GM23338 (cell line): ENCODE results near the gene EGFR. TPM values are rescaled to one million over a fixed set of nuclear protein-coding genes. Genes with fewer than 3 reads are reported as not detected.

Experiments used
- ATAC-seq: fragments of 200-7000 bp; cut with Tn5 transposase; 3 replicates; pipeline ENCODE4 v1.9.1; 2020
- DNase-seq: peaks from one replicate; pipeline ENCODE4 v3.0.0-alpha.2; 2015; ENCODE audit warnings: low spot score
- H2AFZ ChIP-seq: fragments of 200-600 bp; sonication (generic); 2 replicates; pipeline ENCODE4 v1.8.0; 2016; ENCODE audit warnings: antibody characterized with exemption, mild to moderate bottlenecking, moderate library complexity
- H3F3A ChIP-seq: fragments of 200-600 bp; sonication (generic); replicated peaks from 2 replicates; pipeline ENCODE4 v1.8.0; 2017; ENCODE audit warnings: antibody characterized with exemption, mixed run types, low read depth
- H3K27ac ChIP-seq: fragments of 200-600 bp; sonication (generic); 2 replicates; pipeline ENCODE4 v1.6.1; 2016; ENCODE audit warnings: low read depth
- H3K27me3 ChIP-seq: fragments of 200-600 bp; sonication (generic); 2 replicates; pipeline ENCODE4 v1.8.0; 2016; ENCODE audit warnings: mild to moderate bottlenecking, mixed run types, moderate library complexity; ENCODE audit not compliant: insufficient read depth
- H3K36me3 ChIP-seq: fragments of 200-600 bp; sonication (generic); 2 replicates; pipeline ENCODE4 v1.8.0; 2016; ENCODE audit warnings: mild to moderate bottlenecking; ENCODE audit not compliant: insufficient read depth
- H3K4me1 ChIP-seq: fragments of 200-600 bp; sonication (generic); 2 replicates; pipeline ENCODE4 v1.8.0; 2016; ENCODE audit warnings: mild to moderate bottlenecking, moderate library complexity; ENCODE audit not compliant: insufficient read depth
- H3K4me2 ChIP-seq: fragments of 200-600 bp; sonication (generic); 2 replicates; pipeline ENCODE4 v1.7.1; 2017; ENCODE audit warnings: mixed run types
- H3K4me3 ChIP-seq: fragments of 200-600 bp; sonication (generic); 2 replicates; pipeline ENCODE4 v1.6.1; 2016; ENCODE audit warnings: mixed run types
- H3K79me2 ChIP-seq: fragments of 200-600 bp; sonication (generic); replicated peaks from 2 replicates; pipeline ENCODE4 v1.8.0; 2017; ENCODE audit warnings: mild to moderate bottlenecking; ENCODE audit not compliant: insufficient read depth
- H3K9me2 ChIP-seq: fragments of 200-600 bp; sonication (generic); 2 replicates; pipeline ENCODE4 v1.8.0; 2017; ENCODE audit not compliant: insufficient read depth
- H4K20me1 ChIP-seq: fragments of 200-600 bp; sonication (generic); replicated peaks from 2 replicates; pipeline ENCODE4 v1.8.0; 2017; ENCODE audit warnings: mild to moderate bottlenecking; ENCODE audit not compliant: insufficient read depth
- H3K27ac Mint-ChIP-seq: 2 replicates; pipeline ENCODE4 v1.8.0; 2020; ENCODE audit warnings: inconsistent platforms, mild to moderate bottlenecking, moderate library complexity, mixed read lengths
- H3K27me3 Mint-ChIP-seq: 3 replicates; pipeline ENCODE4 v1.8.0; 2022; ENCODE audit warnings: low read depth, mild to moderate bottlenecking, moderate library complexity, mixed read lengths, inconsistent platforms; ENCODE audit not compliant: insufficient read depth, poor library complexity
- H3K36me3 Mint-ChIP-seq: 3 replicates; pipeline ENCODE4 v1.8.0; 2021; ENCODE audit warnings: low read depth, mild to moderate bottlenecking, inconsistent platforms, moderate library complexity, mixed read lengths
- H3K4me1 Mint-ChIP-seq: 3 replicates; pipeline ENCODE4 v1.8.0; 2020; ENCODE audit warnings: mild to moderate bottlenecking, inconsistent platforms, mixed read lengths
- H3K4me3 Mint-ChIP-seq: 3 replicates; pipeline ENCODE4 v1.8.0; 2021; ENCODE audit warnings: moderate library complexity, mild to moderate bottlenecking, inconsistent platforms, mixed read lengths
- H3K9me3 Mint-ChIP-seq: 3 replicates; pipeline ENCODE4 v1.8.0; 2020; ENCODE audit warnings: moderate library complexity, mild to moderate bottlenecking, inconsistent platforms, mixed read lengths
- CREB1 ChIP-seq: fragments of 250-450 bp; sonication (Bioruptor Pico); IDR thresholded peaks from 2 replicates; pipeline ENCODE4 v1.5.0; 2020; ENCODE audit warnings: low read depth, mild to moderate bottlenecking, moderate library complexity
- CTCF ChIP-seq, 2 experiments: fragments of 200-600 bp in 1 of 2; sonication (generic) in 1 of 2; conservative IDR thresholded peaks; 2 replicates each; pipeline versions ENCODE4 v1.5.1 to v1.6.1; 2016 to 2017; ENCODE audit warnings: antibody characterized with exemption in 2 of 2, low read depth in 2 of 2, mild to moderate bottlenecking in 2 of 2, moderate library complexity in 1 of 2
- ETS1 ChIP-seq: IDR thresholded peaks from 2 replicates; pipeline ENCODE4 v1.6.1; 2016; ENCODE audit warnings: antibody characterized with exemption
- EZH2 ChIP-seq: fragments of 200-600 bp; sonication (generic); IDR thresholded peaks from one replicate; pipeline ENCODE4 v1.8.0; 2017; ENCODE audit warnings: antibody characterized with exemption, mild to moderate bottlenecking, low read depth; ENCODE audit not compliant: unreplicated experiment
- EZH2phosphoT487 ChIP-seq: fragments of 200-600 bp; sonication (generic); IDR thresholded peaks from one replicate; pipeline ENCODE4 v1.8.1; 2018; ENCODE audit warnings: antibody characterized with exemption; ENCODE audit not compliant: unreplicated experiment
- JUNB ChIP-seq: IDR thresholded peaks from one replicate; pipeline ENCODE4 v1.6.1; 2016; ENCODE audit warnings: antibody characterized with exemption; ENCODE audit not compliant: unreplicated experiment
- NANOG ChIP-seq: IDR thresholded peaks from 2 replicates; pipeline ENCODE4 v1.6.1; 2016; ENCODE audit warnings: antibody characterized with exemption, borderline replicate concordance
- POLR2AphosphoS5 ChIP-seq: IDR thresholded peaks from 2 replicates; pipeline ENCODE4 v1.6.1; 2016; ENCODE audit warnings: antibody characterized with exemption, low read depth
- REST ChIP-seq: IDR thresholded peaks from one replicate; pipeline ENCODE4 v1.6.1; 2018; ENCODE audit warnings: antibody characterized with exemption; ENCODE audit not compliant: unreplicated experiment
- STAT1 ChIP-seq: IDR thresholded peaks from one replicate; pipeline ENCODE4 v1.6.1; 2016; ENCODE audit warnings: antibody characterized with exemption; ENCODE audit not compliant: unreplicated experiment
- ZNF114 ChIP-seq: fragments of 250-450 bp; sonication (Bioruptor Pico); IDR thresholded peaks from 2 replicates; pipeline ENCODE4 v1.5.0; 2020; ENCODE audit warnings: mild to moderate bottlenecking, moderate library complexity
- ZNF331 ChIP-seq: fragments of 250-450 bp; sonication (Bioruptor Pico); IDR thresholded peaks from 2 replicates; pipeline ENCODE4 v1.5.0; 2020; ENCODE audit warnings: low read depth, mild to moderate bottlenecking, moderate library complexity
- ZNF462 ChIP-seq: fragments of 250-450 bp; sonication (Bioruptor Pico); IDR thresholded peaks from 2 replicates; pipeline ENCODE4 v1.5.0; 2020; ENCODE audit warnings: mild to moderate bottlenecking, moderate library complexity
- polyA plus RNA-seq: library from polyadenylated mRNA; unstranded; fragments of >200 nt; fragmentation: Nextera tagmentation; extraction: Ambion mirVana; gene quantifications from 2 replicates; pipeline ENCODE4 v1.2.1, GENCODE V29; 2016
- total RNA-seq: library from RNA; depleted of rRNA; stranded (reverse); fragments of >200 nt; shearing (Covaris generic); gene quantifications from 2 replicates; pipeline ENCODE4 v1.2.3, GENCODE V29; 2014

The EGFR gene
- total and polyA plus RNA-seq, 2 experiments from 2014 or later, result 1.5 to 4.5 TPM

- H3K27ac Mint-ChIP-seq, result no peak overlapping the region
- Histone ChIP-seq H3K36me3 (no peaks in the 10 kb centered on the region), H3F3A (no peaks in the 10 kb centered on the region), H3K9me2 (no peaks in the 10 kb centered on the region), H3K4me1 (no peaks in the 10 kb centered on the region), H4K20me1 (no peaks in the 10 kb centered on the region), H2AFZ (no peak overlapping the region), H3K27ac (no peak overlapping the region), H3K4me2 (no peak overlapping the region), H3K27me3 (no peaks in the 10 kb centered on the region), H3K4me3 (no peak overlapping the region), H3K79me2 (no peaks in the 10 kb centered on the region)
- no peaks in the 10 kb centered on the region for H3K9me3 Mint-ChIP-seq
- H3K4me1 Mint-ChIP-seq, result peaks cover 3% of the 10 kb centered on the region
- H3K4me3 Mint-ChIP-seq, result no peak overlapping the region
- H3K27me3 Mint-ChIP-seq, result peaks cover 3% of the 10 kb centered on the region
- TF ChIP-seq ZNF331, result no peak
- TF ChIP-seq JUNB, result no peak
- TF ChIP-seq REST, result no peak
- no peak for TF ChIP-seq ZNF114 (CRISPR knock-in tag)
- TF ChIP-seq ZNF462 (CRISPR knock-in tag), result no peak
- TF ChIP-seq POLR2AphosphoS5, result no peak
- TF ChIP-seq ETS1, result no peak
- no peak for TF ChIP-seq STAT1
- TF ChIP-seq NANOG, result no peak
- no peak for TF ChIP-seq CTCF (conservative IDR thresholded peaks at IDR 0.05; ENCODE audit: low read depth in 2 of 2)
- no peak for TF ChIP-seq CREB1 (CRISPR knock-in tag)
- no peak for TF ChIP-seq EZH2
- no peak for TF ChIP-seq EZH2phosphoT487
- H3K36me3 Mint-ChIP-seq, result no peaks in the 10 kb centered on the region; the same call in 2 of the 3 replicates
- DNase-seq (no peak), ATAC-seq (no peak)
Observed at GRCh38 chr7:55145606-55146005, 126.8 kb downstream of the EGFR start.
